SK-N-SH (cell line): ENCODE measurements around the gene CD109. TPM values are rescaled to one million over a fixed set of nuclear protein-coding genes. Genes with fewer than 3 reads are reported as not detected.
A peak's percentile ranks its signal among the peaks of the same experiment; 100 is the strongest.
"Not testable (repeated sequence)": the region's sequence is repeated elsewhere in the genome, so short reads cannot be mapped to it uniquely, and the experiment has no call there.

Source experiments
- CTCF ChIA-PET: fragments of 300-600, 350-600 bp; formaldehyde crosslinking; extraction: SDS; loops from one replicate; lab custom pipeline; 2021; lab: Yijun Ruan, JAX
- POLR2A ChIA-PET: fragments of 350-600 bp; sonication (Branson Sonifier 250); formaldehyde crosslinking; extraction: SDS; loops from one replicate; lab custom pipeline; 2020; ENCODE audit warnings: antibody characterized with exemption, inconsistent platforms; lab: Yijun Ruan, JAX
- DNase-seq: peaks from one replicate; pipeline ENCODE4 v3.0.0; 2012
- H2AFZ ChIP-seq: fragments of 200-600 bp; sonication (generic); 2 replicates; pipeline ENCODE4 v1.8.1; 2016; ENCODE audit warnings: antibody characterized with exemption, mild to moderate bottlenecking, low read depth
- H3F3A ChIP-seq: fragments of 200-600 bp; sonication (generic); replicated peaks from 2 replicates; pipeline ENCODE3; 2016; ENCODE audit warnings: antibody characterized with exemption, mild to moderate bottlenecking; ENCODE audit not compliant: insufficient read depth
- H3K27ac ChIP-seq, 2 experiments: fragments of 200-500 bp in 1 of 2; fragments of 200-600 bp in 1 of 2; sonication (Bioruptor generic) in 1 of 2; sonication (generic), shearing (Covaris generic) in 1 of 2; 2 replicates each; pipeline versions ENCODE4 v1.5.1 to v1.6.1; 2014 to 2016; ENCODE audit warnings: low read depth in 2 of 2, inconsistent platforms in 1 of 2, low read length in 1 of 2, mild to moderate bottlenecking in 1 of 2, mixed read lengths in 1 of 2
- H3K27me3 ChIP-seq: fragments of 200-600 bp; sonication (generic), shearing (Covaris generic); 2 replicates; pipeline ENCODE4 v1.6.1; 2016; ENCODE audit warnings: mixed run types; ENCODE audit not compliant: insufficient read depth
- H3K36me3 ChIP-seq, 2 experiments: fragments of 200-500 bp in 1 of 2; fragments of 200-600 bp in 1 of 2; sonication (Bioruptor generic) in 1 of 2; sonication (generic) in 1 of 2; replicated peaks in 1 of 2; 2 replicates each; pipeline versions ENCODE3 to v1.5.1; 2014 to 2016; ENCODE audit warnings: low read length in 1 of 2, mild to moderate bottlenecking in 1 of 2; ENCODE audit not compliant: insufficient read depth in 2 of 2, control insufficient read depth in 1 of 2
- H3K4me1 ChIP-seq, 2 experiments: fragments of 200-500 bp in 1 of 2; fragments of 200-600 bp in 1 of 2; sonication (Bioruptor generic) in 1 of 2; sonication (generic), shearing (Covaris generic) in 1 of 2; 2 replicates each; pipeline versions ENCODE4 v1.5.1 to v1.6.1; 2014 to 2016; ENCODE audit warnings: low read depth in 1 of 2, low read length in 1 of 2, mixed run types in 1 of 2; ENCODE audit not compliant: insufficient read depth in 2 of 2, control insufficient read depth in 1 of 2
- H3K4me2 ChIP-seq: fragments of 200-600 bp; sonication (generic), shearing (Covaris generic); 2 replicates; pipeline ENCODE4 v1.6.1; 2017; ENCODE audit warnings: mixed run types
- H3K4me3 ChIP-seq, 2 experiments: fragments of 200-500 bp in 1 of 2; fragments of 200-600 bp in 1 of 2; sonication (Bioruptor generic) in 1 of 2; sonication (generic), shearing (Covaris generic) in 1 of 2; 2 replicates each; pipeline versions ENCODE4 v1.5.1 to v1.8.1; 2014 to 2016; ENCODE audit warnings: low read depth in 2 of 2, inconsistent platforms in 1 of 2, low read length in 1 of 2, mild to moderate bottlenecking in 1 of 2, mixed read lengths in 1 of 2, moderate library complexity in 1 of 2
- H3K79me2 ChIP-seq: fragments of 200-600 bp; sonication (generic); 2 replicates; pipeline ENCODE4 v1.8.1; 2017; ENCODE audit warnings: mild to moderate bottlenecking; ENCODE audit not compliant: insufficient read depth
- H3K9ac ChIP-seq: fragments of 200-600 bp; sonication (generic); 2 replicates; pipeline ENCODE4 v1.6.1; 2017; ENCODE audit warnings: mixed run types
- H3K9me2 ChIP-seq: fragments of 200-600 bp; sonication (generic); 2 replicates; pipeline ENCODE4 v1.6.1; 2017; ENCODE audit warnings: mixed run types
- H3K9me3 ChIP-seq: fragments of 200-600 bp; sonication (generic); 2 replicates; pipeline ENCODE4 v1.6.1; 2017; ENCODE audit warnings: mixed run types, mild to moderate bottlenecking, moderate library complexity
- H4K20me1 ChIP-seq: fragments of 200-600 bp; sonication (generic); 2 replicates; pipeline ENCODE4 v1.6.1; 2017; ENCODE audit warnings: mild to moderate bottlenecking, mixed run types; ENCODE audit not compliant: insufficient read depth
- CTCF ChIP-seq: fragments of 200-600 bp; sonication (generic); IDR thresholded peaks from 2 replicates; pipeline ENCODE4 v1.6.1; 2017; ENCODE audit warnings: antibody characterized with exemption, mild to moderate bottlenecking, moderate library complexity
- ELF1 ChIP-seq: IDR thresholded peaks from 2 replicates; pipeline ENCODE4 v1.4.0; 2012
- FOXJ3 ChIP-seq: sonication (generic); formaldehyde crosslinking; IDR thresholded peaks from 2 replicates; pipeline ENCODE4 v1.5.1; 2020; ENCODE audit warnings: mild to moderate bottlenecking, missing genetic modification reagents
- FOXM1 ChIP-seq: IDR thresholded peaks from 2 replicates; pipeline ENCODE4 v1.4.0; 2012; ENCODE audit warnings: low read depth, mild to moderate bottlenecking
- GABPA ChIP-seq: IDR thresholded peaks from 2 replicates; pipeline ENCODE4 v1.4.0; 2012; ENCODE audit warnings: low read depth, mild to moderate bottlenecking
- IRF3 ChIP-seq: fragments of 150-350 bp; IDR thresholded peaks from 2 replicates; pipeline ENCODE4 v1.6.1; 2016; ENCODE audit warnings: mild to moderate bottlenecking, low read depth, low read length
- JUND ChIP-seq: IDR thresholded peaks from 2 replicates; pipeline ENCODE4 v1.4.0; 2012
- NRF1 ChIP-seq: IDR thresholded peaks from 2 replicates; pipeline ENCODE4 v1.6.1; 2012; ENCODE audit warnings: low read depth, mild to moderate bottlenecking, low read length
- TEAD4 ChIP-seq: IDR thresholded peaks from 2 replicates; pipeline ENCODE4 v1.4.0; 2012; ENCODE audit warnings: mild to moderate bottlenecking, borderline replicate concordance; ENCODE audit not compliant: insufficient read depth
- USF1 ChIP-seq: IDR thresholded peaks from 2 replicates; pipeline ENCODE4 v1.4.0; 2012; ENCODE audit warnings: low read depth, borderline replicate concordance
- WGBS: methylation state at CpG from one replicate; pipeline ENCODE4 v1.1.6; 2017; ENCODE audit warnings: low lambda C conversion rate; 5-methylcytosine and 5-hydroxymethylcytosine counted together
- polyA plus RNA-seq, 3 experiments: library from polyadenylated mRNA; depleted of rRNA; stranded (reverse); fragments of >200 nt; gene quantifications; 2 replicates each; pipeline ENCODE4 v1.2.3, GENCODE V29; 2012
- TF ChIP-seq, protein P1 (sequence below): IDR thresholded peaks from 2 replicates; pipeline ENCODE4 v1.4.0; 2012; ENCODE audit warnings: low read depth

Gene CD109
- polyA plus RNA-seq, 1 of the 3 experiments (the other 2 are of a cell fraction) = 19.7 TPM

DNA sequence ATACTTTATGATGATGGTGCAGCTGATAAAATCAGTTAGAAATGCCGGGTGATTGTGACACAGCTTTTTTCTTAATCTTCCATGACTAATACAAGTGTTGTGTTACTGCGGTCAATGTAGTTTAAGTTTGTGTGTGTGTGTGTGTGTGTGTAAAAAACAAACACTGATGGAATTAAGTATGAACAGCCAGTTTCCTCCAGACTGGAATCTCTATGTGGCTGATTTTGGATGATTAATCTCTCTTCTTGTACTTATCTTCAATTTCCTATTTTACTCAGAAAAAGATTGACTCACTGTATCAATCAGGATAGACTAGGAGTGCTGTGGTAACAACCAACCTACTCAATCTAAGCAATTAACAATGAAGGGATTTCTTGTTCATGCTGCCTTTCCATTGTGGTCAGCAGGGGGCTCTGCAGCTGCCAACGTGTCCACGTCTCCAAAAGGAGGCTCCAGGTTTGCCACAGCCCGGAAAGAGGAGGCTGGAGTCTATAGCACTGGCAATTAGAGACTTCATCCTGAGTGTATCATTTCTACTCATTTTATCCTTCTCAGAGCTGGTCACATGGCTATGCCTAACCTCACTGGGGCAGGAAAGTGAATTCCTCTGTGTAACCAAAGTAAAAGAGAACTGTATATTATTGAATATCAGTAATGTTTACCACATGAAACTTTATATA is 107.7 kb downstream of the CD109 start (continued):
- TF ChIP-seq IRF3 = no peak
- 0 out of 2 replicates have a peak, but pooled peaks have one; percentile 43 for TF ChIP-seq FOXM1
- TF ChIP-seq TEAD4 = peak; percentile 61
- no peak for TF ChIP-seq FOXJ3 (CRISPR knock-in tag)
- no peak for TF ChIP-seq NRF1
- peak; percentile 77 for TF ChIP-seq CTCF
- peak; percentile 79 for TF ChIP-seq JUND
- no peak for TF ChIP-seq GABPA
- TF ChIP-seq, protein P1, sequence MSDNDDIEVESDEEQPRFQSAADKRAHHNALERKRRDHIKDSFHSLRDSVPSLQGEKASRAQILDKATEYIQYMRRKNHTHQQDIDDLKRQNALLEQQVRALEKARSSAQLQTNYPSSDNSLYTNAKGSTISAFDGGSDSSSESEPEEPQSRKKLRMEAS = peak; percentile 57; the same call in 1 of the 2 replicates
- no peak for TF ChIP-seq ELF1
- peak; percentile 8; the same call in 1 of the 2 replicates for TF ChIP-seq USF1

DNA sequence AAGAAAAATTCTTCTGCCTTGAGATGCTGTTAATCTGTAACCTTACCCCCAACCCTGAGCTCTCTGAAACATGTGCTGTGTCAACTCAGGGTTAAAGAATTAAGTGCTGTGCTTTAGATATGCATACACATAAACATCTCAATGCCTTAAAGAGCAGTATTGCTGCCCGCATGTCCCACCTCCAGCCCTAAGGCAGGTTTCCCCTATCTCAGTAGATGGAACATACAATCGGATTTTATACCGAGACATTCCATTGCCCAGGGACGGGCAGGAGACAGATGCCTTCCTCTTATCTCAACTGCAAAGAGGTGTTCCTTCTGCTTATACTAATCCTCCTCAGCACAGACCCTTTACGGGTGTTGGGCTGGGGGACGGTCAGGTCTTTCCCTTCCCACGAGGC is 109.2 kb downstream of the CD109 start:
- H3K9me2 ChIP-seq, H3K9me3 ChIP-seq, H3K27me3 ChIP-seq, H2AFZ ChIP-seq, DNase-seq, H3K9ac ChIP-seq, POLR2A ChIA-PET, H4K20me1 ChIP-seq, H3K79me2 ChIP-seq, H3K27ac ChIP-seq, H3K4me2 ChIP-seq, H3K4me3 ChIP-seq, CTCF ChIA-PET: not testable (repeated sequence)
- WGBS = 70% methylated on average over 7 of the region's 7 CpGs
- Histone ChIP-seq H3K4me1 (peaks cover 0 to 18% of the 10 kb centered on the region in 2 experiments; a peak in 2 of 4 replicates), H3K36me3 (peaks cover 6 to 22% of the 10 kb centered on the region in 2 experiments), H3F3A (peaks cover 30% of the 10 kb centered on the region)

DNA sequence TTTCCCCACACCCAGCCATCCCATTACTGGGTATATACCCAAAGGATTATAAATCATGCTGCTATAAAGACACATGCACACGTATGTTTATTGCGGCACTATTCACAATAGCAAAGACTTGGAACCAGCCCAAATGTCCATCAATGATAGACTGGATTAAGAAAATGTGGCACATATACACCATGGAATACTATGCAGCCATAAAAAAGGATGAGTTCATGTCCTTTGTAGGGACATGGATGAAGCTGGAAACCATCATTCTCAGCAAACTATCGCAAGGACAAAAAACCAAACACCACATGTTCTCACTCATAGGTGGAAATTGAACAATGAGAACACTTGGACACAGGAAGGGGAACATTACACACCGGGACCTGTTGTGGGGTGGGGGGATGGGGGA is 110.0 kb downstream of the CD109 start:
- H3K27me3 ChIP-seq, H4K20me1 ChIP-seq, H3K4me3 ChIP-seq, H3K9me2 ChIP-seq, POLR2A ChIA-PET, H3K9ac ChIP-seq, H3K27ac ChIP-seq, H3K4me2 ChIP-seq, H3K9me3 ChIP-seq, DNase-seq, H3K79me2 ChIP-seq, H2AFZ ChIP-seq: not testable (repeated sequence)
- 64% methylated on average over 4 of the region's 4 CpGs for WGBS
- CTCF ChIA-PET = interaction anchor here (1.4 kb wide), 1 partner anchor 67 kb away, joined by 3 read pairs; no protein-coding TSS in a partner anchor
- peaks cover 0 to 18% of the 10 kb centered on the region in 2 experiments; a peak in 2 of 4 replicates for H3K4me1 ChIP-seq
- H3F3A ChIP-seq = peaks cover 27% of the 10 kb centered on the region
- H3K36me3 ChIP-seq = peaks cover 14 to 29% of the 10 kb centered on the region in 2 experiments
